ENCODE results near the gene LONRF3. TPM values are rescaled to one million over a fixed set of nuclear protein-coding genes. Genes with fewer than 3 reads are reported as not detected.
A peak's percentile ranks its signal among the peaks of the same experiment; 100 is the strongest.

The LONRF3 gene
- total RNA-seq, 4 donors from 2014 or later: 15.4 to 24.1 (median 17.7) TPM

DNA sequence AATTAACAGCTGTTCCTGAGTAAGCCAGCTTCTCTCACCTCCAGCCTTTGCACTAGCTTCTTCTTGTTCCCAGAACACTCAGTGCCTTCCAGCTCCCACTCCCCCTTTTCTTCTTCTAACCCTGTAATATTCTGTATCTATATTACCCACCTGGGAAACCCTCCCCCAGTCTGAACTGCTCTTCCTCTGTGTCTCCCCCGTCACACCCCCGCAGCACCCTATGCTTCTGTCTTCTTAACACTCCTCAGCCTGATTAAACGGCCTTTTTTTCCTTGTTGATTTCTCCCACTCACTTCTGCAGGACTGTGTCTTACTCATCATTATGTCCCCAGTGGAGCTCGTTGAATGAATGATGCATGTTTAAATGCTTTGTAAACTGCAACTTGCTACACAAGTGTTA, 9.0 kb upstream of the LONRF3 start:
- Histone ChIP-seq H3K27ac (no peak overlapping the region), H3K36me3 (no peaks in the 10 kb centered on the region), H3K27me3 (no peaks in the 10 kb centered on the region), H3K9me3 (no peaks in the 10 kb centered on the region), H3K4me1 (no peaks in the 10 kb centered on the region), H3K4me3 (no peak overlapping the region)
- WGBS, 2 donors (ENCODE audit: low coverage in 1 of 2): 64 to 75% methylated on average over 2 to 4 of the region's 4 CpGs
- no peak for TF ChIP-seq POLR2AphosphoS5 (IDR thresholded peaks at IDR 0.05)
- TF ChIP-seq, protein P1, sequence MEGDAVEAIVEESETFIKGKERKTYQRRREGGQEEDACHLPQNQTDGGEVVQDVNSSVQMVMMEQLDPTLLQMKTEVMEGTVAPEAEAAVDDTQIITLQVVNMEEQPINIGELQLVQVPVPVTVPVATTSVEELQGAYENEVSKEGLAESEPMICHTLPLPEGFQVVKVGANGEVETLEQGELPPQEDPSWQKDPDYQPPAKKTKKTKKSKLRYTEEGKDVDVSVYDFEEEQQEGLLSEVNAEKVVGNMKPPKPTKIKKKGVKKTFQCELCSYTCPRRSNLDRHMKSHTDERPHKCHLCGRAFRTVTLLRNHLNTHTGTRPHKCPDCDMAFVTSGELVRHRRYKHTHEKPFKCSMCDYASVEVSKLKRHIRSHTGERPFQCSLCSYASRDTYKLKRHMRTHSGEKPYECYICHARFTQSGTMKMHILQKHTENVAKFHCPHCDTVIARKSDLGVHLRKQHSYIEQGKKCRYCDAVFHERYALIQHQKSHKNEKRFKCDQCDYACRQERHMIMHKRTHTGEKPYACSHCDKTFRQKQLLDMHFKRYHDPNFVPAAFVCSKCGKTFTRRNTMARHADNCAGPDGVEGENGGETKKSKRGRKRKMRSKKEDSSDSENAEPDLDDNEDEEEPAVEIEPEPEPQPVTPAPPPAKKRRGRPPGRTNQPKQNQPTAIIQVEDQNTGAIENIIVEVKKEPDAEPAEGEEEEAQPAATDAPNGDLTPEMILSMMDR (IDR thresholded peaks at IDR 0.05): no peak
- TF ChIP-seq POLR2A (IDR thresholded peaks at IDR 0.05): no peak
- no peak for TF ChIP-seq EP300 (IDR thresholded peaks at IDR 0.05)
- no peak for ATAC-seq

DNA sequence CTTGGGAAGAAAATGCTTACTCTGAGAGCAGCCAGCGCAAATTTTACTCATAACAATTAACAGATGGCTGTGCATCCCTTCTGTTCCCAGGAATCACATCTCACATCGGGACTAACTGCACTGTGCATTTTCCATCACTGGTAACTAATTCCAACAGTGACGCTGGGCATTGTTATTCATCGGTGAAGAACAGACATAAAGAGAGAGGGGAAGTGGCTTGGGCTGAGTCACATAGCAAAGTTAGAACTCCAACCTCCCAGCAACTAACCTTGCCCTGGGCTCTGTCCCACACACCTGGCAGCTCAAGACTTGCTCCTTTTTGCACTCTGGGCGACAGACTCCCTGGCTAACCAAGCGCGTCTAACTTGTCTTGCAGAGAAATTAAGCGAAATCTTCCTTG, 6.4 kb upstream of the LONRF3 start:
- no peak for TF ChIP-seq POLR2AphosphoS5 (IDR thresholded peaks at IDR 0.05)
- Histone ChIP-seq H3K27ac (no peak overlapping the region), H3K4me1 (peaks cover 0 to under 1% (median 0%) of the 10 kb centered on the region in 3 donors), H3K4me3 (no peak overlapping the region), H3K27me3 (no peaks in the 10 kb centered on the region), H3K9me3 (no peaks in the 10 kb centered on the region), H3K36me3 (no peaks in the 10 kb centered on the region)
- no peak for ATAC-seq
- whole genome bisulfite sequencing, 2 donors (ENCODE audit: low coverage in 1 of 2): 78% methylated on average over 5 to 6 of the region's 8 CpGs

DNA sequence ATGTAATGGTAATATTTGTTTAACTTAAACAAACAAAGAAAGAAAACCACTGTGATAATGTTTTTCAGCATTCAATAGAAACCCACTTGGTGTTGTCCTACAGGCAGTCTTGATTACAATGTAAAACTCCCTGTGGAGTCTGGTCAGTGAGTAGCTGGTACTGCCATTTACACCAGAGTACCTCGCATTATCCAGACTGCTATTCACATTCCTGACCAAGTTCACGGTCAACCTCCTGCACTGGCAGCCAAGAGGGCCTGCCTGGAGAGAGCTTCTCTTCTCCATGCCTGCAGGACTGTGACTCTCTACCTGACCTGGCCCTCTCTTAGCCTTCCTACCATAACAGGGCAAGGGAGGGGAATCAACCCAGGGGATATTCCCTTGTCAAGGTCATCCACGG, 2.9 kb upstream of the LONRF3 start:
- Histone ChIP-seq H3K4me1 (peaks cover 0 to 12% (median 5%) of the 10 kb centered on the region in 3 donors), H3K27me3 (no peaks in the 10 kb centered on the region), H3K4me3 (no peak overlapping the region), H3K36me3 (no peaks in the 10 kb centered on the region), H3K27ac (no peak overlapping the region), H3K9me3 (no peaks in the 10 kb centered on the region)
- TF ChIP-seq, protein P1 (IDR thresholded peaks at IDR 0.05): no peak
- TF ChIP-seq POLR2A (IDR thresholded peaks at IDR 0.05): no peak
- no peak for TF ChIP-seq POLR2AphosphoS5 (IDR thresholded peaks at IDR 0.05)
- TF ChIP-seq EP300 (IDR thresholded peaks at IDR 0.05): no peak
- no peak for ATAC-seq
- WGBS, 2 donors (ENCODE audit: low coverage in 1 of 2): 56 to 71% methylated on average over 1 to 2 of the region's 3 CpGs

DNA sequence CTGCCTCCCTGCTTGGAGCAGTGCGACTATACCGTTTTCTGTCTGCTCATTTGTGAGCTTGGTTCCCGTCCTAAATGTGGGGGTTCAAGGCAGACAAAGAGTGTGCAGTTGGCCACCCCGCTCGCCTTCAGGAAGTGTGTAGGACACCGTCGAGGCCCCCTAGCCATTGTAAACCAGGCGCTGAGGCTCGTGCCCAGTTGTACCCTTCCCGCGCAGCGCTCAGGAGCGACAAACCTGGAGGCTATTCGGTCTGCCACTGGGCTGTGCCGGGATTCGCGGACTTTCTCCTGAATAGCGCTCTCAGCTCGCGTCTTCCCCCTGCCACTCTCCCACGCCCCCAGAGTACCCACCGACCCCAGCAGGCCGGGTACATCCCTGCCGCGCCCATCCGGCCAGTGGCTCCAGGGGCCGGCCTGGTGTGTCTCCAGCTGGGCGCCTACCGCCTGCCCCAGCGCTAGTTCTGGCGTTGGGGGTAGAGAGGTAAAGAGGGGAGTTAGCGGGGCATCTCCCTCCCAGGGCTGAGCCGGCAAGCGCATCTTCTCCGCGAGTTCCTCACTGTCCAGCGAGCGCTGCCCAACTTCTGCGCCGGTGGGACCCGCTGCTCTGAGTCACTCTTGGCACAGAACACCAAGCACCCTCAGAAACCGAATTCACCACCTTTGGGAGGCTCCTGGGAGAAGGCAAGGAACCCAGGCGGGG, 880 bp upstream of the LONRF3 start:
- H3K27ac ChIP-seq: peak overlapping the region in 3 of 4 donors; percentile 84 to 90 (median 85)
- no peak for TF ChIP-seq POLR2AphosphoS5 (IDR thresholded peaks at IDR 0.05)
- TF ChIP-seq, protein P1 (IDR thresholded peaks at IDR 0.05): no peak
- peaks cover 0 to 22% (median 5%) of the 10 kb centered on the region in 3 donors for H3K4me1 ChIP-seq
- no peaks in the 10 kb centered on the region for H3K27me3 ChIP-seq
- no CpG with 5 or more reads among the region's 43 CpGs for WGBS, 2 donors (ENCODE audit: low coverage in 1 of 2)
- H3K36me3 ChIP-seq: no peaks in the 10 kb centered on the region
- ATAC-seq: peak; percentile 28
- H3K9me3 ChIP-seq: no peaks in the 10 kb centered on the region
- peak overlapping the region; percentile 61 to 69 for H3K4me3 ChIP-seq

DNA sequence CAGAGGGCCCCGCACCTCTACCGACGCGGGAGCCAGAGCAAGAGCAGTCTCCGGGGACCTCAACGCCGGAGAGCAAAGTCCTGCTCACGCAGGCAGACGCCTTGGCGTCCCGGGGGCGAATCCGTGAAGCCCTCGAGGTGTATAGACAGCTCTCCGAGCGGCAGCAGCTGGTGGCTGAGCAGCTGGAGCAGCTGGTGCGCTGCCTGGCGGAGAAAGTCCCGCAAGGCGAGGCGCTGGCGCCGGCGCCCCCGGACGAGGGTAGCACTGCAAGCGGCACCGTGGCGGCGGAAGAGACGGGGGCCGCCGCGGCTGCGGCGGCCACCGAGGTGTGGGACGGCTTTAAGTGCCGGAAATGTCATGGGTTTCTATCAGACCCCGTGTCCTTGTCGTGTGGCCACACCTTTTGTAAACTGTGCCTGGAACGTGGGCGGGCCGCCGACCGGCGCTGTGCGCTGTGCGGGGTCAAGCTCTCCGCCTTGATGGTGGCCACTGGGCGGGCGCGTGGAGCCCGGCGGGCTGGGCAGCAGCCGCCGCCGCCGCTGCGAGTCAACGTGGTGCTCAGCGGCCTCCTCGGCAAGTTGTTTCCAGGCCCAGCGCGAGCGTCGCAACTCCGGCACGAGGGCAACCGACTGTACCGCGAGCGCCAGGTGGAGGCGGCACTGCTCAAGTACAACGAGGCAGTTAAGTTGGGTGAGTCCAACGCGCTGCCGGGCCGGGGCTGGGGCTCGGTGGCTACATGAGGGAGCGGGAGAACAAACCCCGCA, 672 bp downstream of the LONRF3 start:
- ATAC-seq: peak; percentile 10
- H3K4me3 ChIP-seq: peak overlapping the region; percentile 61 to 69
- no peak for TF ChIP-seq EP300 (IDR thresholded peaks at IDR 0.05)
- TF ChIP-seq, protein P1 (IDR thresholded peaks at IDR 0.05): no peak
- TF ChIP-seq POLR2AphosphoS5 (IDR thresholded peaks at IDR 0.05): no peak
- no peak for TF ChIP-seq POLR2A (IDR thresholded peaks at IDR 0.05)

More for the DNA sequence above, 672 bp downstream of the LONRF3 start:
- H3K9me3 ChIP-seq: no peaks in the 10 kb centered on the region
- peaks cover 0 to 22% (median 5%) of the 10 kb centered on the region in 3 donors for H3K4me1 ChIP-seq
- H3K27me3 ChIP-seq: no peaks in the 10 kb centered on the region
- peaks cover 0 to 12% of the 10 kb centered on the region in 2 donors for H3K36me3 ChIP-seq
- WGBS, 2 donors (ENCODE audit: low coverage in 1 of 2): no CpG with 5 or more reads among the region's 82 CpGs
- peak overlapping the region; percentile 52 to 90 (median 84) for H3K27ac ChIP-seq
